ENCODE measurements around the gene TANK.

GRCh38 chr2:161246281-161246680 lies 86.1 kb downstream of the TANK start:
- TF ChIP-seq POLR2AphosphoS5 (IDR thresholded peaks at IDR 0.05; ENCODE audit: low read depth, low read length) (no peak), POLR2A (IDR thresholded peaks at IDR 0.05; ENCODE audit: low read depth, low read length) (no peak), TAF1 (IDR thresholded peaks at IDR 0.05; ENCODE audit: low read depth, low read length) (no peak)

All from GM12891 (cell line).